Cardiac fibroblast (primary cell): ENCODE measurements around the gene MAZ.
"Not testable (repeated sequence)": the region's sequence is repeated elsewhere in the genome, so short reads cannot be mapped to it uniquely, and the experiment has no call there.

Experiments used
- DNase-seq, 2 donors: peaks; one replicate each; pipeline versions ENCODE4 v3.0.0 to v3.0.0-alpha.2; 2010; ENCODE audit warnings: low read depth in 2 of 2
- H3K4me3 ChIP-seq, 2 donors: replicated peaks in 1 of 2; 1 replicate in 1 of 2; 2 replicates in 1 of 2; pipeline ENCODE4 v1.5.1; 2011; ENCODE audit warnings: low read depth in 2 of 2, low read length in 2 of 2, mild to moderate bottlenecking in 2 of 2, moderate library complexity in 1 of 2
- CTCF ChIP-seq: IDR thresholded peaks from one replicate; pipeline ENCODE4 v1.5.1; 2011; ENCODE audit warnings: low read depth, mild to moderate bottlenecking, low read length, inconsistent platforms

MAZ gene

GRCh38 chr16:29765167-29766032, 40.9 kb upstream of the MAZ start:
- DNase-seq: no peak
- no peak for TF ChIP-seq CTCF
- no peak overlapping the region for H3K4me3 ChIP-seq

DNA sequence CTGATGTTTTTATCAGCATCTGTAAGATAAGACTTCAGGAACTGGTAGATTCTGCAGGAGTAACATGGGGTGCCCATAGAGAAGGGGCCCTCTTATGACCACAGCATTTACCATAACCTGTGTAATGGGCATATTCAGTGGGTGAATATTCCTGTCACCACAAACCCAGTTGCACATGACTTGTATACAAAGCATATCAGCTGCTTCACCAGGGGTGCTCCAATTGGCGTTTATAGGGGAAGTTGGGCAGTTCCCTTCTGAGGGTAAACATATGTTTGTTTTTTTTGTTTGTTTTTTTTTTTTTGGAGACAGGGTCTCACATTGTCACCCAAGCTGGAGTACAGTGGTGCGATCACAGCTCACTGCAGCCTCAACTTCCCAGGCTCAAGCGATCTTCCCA, 39.8 kb upstream of the MAZ start:
- no peak for DNase-seq
- TF ChIP-seq CTCF: no peak
- H3K4me3 ChIP-seq: no peak overlapping the region

GRCh38 chr16:29767062-29767461, 39.3 kb upstream of the MAZ start:
- TF ChIP-seq CTCF: no peak
- no peak for DNase-seq

GRCh38 chr16:29769507-29769906, 36.8 kb upstream of the MAZ start:
- TF ChIP-seq CTCF: no peak
- H3K4me3 ChIP-seq: no peak overlapping the region
- DNase-seq: no peak

More at GRCh38 chr16:29767062-29767461, 39.3 kb upstream of the MAZ start:
- no peak overlapping the region for H3K4me3 ChIP-seq

DNA sequence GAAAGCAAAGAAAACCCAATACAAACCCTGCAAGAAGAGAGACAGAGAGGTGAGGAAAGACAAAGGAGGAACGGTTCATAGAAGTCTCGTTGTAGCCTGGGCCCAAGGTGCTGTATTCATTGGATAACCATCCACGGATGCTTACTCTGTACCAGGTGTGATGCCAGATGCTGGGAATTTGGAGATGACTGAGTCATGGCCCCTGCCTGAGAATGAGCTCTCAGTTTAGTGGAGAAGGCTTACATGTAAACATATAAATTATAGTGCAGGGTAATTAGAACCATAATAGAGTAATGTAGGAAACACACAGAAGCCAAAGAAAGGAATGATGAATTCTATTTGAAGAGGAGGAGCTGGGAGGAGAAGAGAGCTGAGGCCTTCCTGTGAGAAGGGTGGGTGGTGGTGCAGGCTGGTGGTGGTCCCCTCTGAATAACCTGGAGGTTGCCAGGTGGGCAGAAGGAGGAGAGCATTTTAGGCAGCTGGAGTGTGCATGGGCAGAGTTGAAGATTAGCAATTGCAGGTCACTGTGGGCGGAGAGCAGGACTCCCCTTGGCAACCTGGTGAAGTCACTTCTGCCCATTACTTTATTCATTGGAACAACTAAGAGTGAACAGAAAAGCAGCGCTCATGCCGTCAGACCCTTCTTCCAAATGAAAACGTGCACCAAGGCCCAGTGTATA, 35.9 kb upstream of the MAZ start:
- no peak for TF ChIP-seq CTCF
- DNase-seq: no peak
- H3K4me3 ChIP-seq: no peak overlapping the region

DNA sequence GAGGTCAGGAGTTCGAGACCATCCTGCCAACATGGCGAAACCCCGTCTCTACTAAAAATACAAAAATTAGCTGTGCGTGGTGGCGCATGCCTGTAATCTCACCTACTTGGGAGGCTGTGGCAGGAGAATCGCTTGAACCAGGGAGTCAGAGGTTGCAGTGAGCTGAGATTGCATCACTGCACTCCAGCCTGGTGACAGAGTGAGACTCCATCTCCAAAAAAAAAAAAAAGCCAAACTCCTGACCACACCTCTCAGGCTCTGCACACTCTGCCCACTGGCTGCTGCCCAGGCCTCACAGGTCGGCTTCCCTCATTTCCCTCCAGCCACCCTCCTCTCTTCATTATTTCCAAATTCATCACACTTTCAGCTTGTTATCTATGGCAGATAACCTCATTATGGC, 34.0 kb upstream of the MAZ start:
- H3K4me3 ChIP-seq: not testable (repeated sequence)
- DNase-seq: peak in 1 of 2 donors; percentile 10

DNA sequence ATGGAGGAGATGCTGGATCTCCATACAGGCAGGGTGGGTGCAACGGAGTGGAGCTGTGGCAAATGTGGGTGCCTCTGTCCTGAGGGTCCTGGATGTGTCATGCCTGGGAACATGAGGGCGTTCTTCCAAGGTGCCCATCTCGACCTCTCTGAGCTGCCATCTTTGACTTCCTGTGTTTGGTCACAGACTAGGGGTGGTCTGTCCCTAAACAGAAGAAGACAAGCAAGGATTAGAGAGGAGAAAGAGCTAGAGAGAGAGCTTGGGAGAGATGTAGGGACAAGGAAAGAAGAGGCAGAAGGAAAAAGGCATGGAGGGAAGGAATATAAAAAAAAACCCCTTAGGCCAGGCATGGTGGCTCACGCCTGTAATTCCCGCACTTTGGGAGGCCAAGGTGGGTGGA, 31.6 kb upstream of the MAZ start:
- no peak for TF ChIP-seq CTCF
- DNase-seq: no peak
- H3K4me3 ChIP-seq: no peak overlapping the region
